GM23338 (cell line): ENCODE measurements around the gene CPXM1. TPM values are rescaled to one million over a fixed set of nuclear protein-coding genes. Genes with fewer than 3 reads are reported as not detected.
A peak's percentile ranks its signal among the peaks of the same experiment; 100 is the strongest.

Experiments used
- ATAC-seq: fragments of 200-7000 bp; cut with Tn5 transposase; 3 replicates; pipeline ENCODE4 v1.9.1; 2020
- DNase-seq: peaks from one replicate; pipeline ENCODE4 v3.0.0-alpha.2; 2015; ENCODE audit warnings: low spot score
- H2AFZ ChIP-seq: fragments of 200-600 bp; sonication (generic); 2 replicates; pipeline ENCODE4 v1.8.0; 2016; ENCODE audit warnings: antibody characterized with exemption, mild to moderate bottlenecking, moderate library complexity
- H3F3A ChIP-seq: fragments of 200-600 bp; sonication (generic); replicated peaks from 2 replicates; pipeline ENCODE4 v1.8.0; 2017; ENCODE audit warnings: antibody characterized with exemption, mixed run types, low read depth
- H3K27ac ChIP-seq: fragments of 200-600 bp; sonication (generic); 2 replicates; pipeline ENCODE4 v1.6.1; 2016; ENCODE audit warnings: low read depth
- H3K27me3 ChIP-seq: fragments of 200-600 bp; sonication (generic); 2 replicates; pipeline ENCODE4 v1.8.0; 2016; ENCODE audit warnings: mild to moderate bottlenecking, mixed run types, moderate library complexity; ENCODE audit not compliant: insufficient read depth
- H3K36me3 ChIP-seq: fragments of 200-600 bp; sonication (generic); 2 replicates; pipeline ENCODE4 v1.8.0; 2016; ENCODE audit warnings: mild to moderate bottlenecking; ENCODE audit not compliant: insufficient read depth
- H3K4me1 ChIP-seq: fragments of 200-600 bp; sonication (generic); 2 replicates; pipeline ENCODE4 v1.8.0; 2016; ENCODE audit warnings: mild to moderate bottlenecking, moderate library complexity; ENCODE audit not compliant: insufficient read depth
- H3K4me2 ChIP-seq: fragments of 200-600 bp; sonication (generic); 2 replicates; pipeline ENCODE4 v1.7.1; 2017; ENCODE audit warnings: mixed run types
- H3K4me3 ChIP-seq: fragments of 200-600 bp; sonication (generic); 2 replicates; pipeline ENCODE4 v1.6.1; 2016; ENCODE audit warnings: mixed run types
- H3K79me2 ChIP-seq: fragments of 200-600 bp; sonication (generic); replicated peaks from 2 replicates; pipeline ENCODE4 v1.8.0; 2017; ENCODE audit warnings: mild to moderate bottlenecking; ENCODE audit not compliant: insufficient read depth
- H3K9me2 ChIP-seq: fragments of 200-600 bp; sonication (generic); 2 replicates; pipeline ENCODE4 v1.8.0; 2017; ENCODE audit not compliant: insufficient read depth
- H4K20me1 ChIP-seq: fragments of 200-600 bp; sonication (generic); replicated peaks from 2 replicates; pipeline ENCODE4 v1.8.0; 2017; ENCODE audit warnings: mild to moderate bottlenecking; ENCODE audit not compliant: insufficient read depth
- H3K27ac Mint-ChIP-seq: 2 replicates; pipeline ENCODE4 v1.8.0; 2020; ENCODE audit warnings: inconsistent platforms, mild to moderate bottlenecking, moderate library complexity, mixed read lengths
- H3K27me3 Mint-ChIP-seq: 3 replicates; pipeline ENCODE4 v1.8.0; 2022; ENCODE audit warnings: low read depth, mild to moderate bottlenecking, moderate library complexity, mixed read lengths, inconsistent platforms; ENCODE audit not compliant: insufficient read depth, poor library complexity
- H3K36me3 Mint-ChIP-seq: 3 replicates; pipeline ENCODE4 v1.8.0; 2021; ENCODE audit warnings: low read depth, mild to moderate bottlenecking, inconsistent platforms, moderate library complexity, mixed read lengths
- H3K4me1 Mint-ChIP-seq: 3 replicates; pipeline ENCODE4 v1.8.0; 2020; ENCODE audit warnings: mild to moderate bottlenecking, inconsistent platforms, mixed read lengths
- H3K4me3 Mint-ChIP-seq: 3 replicates; pipeline ENCODE4 v1.8.0; 2021; ENCODE audit warnings: moderate library complexity, mild to moderate bottlenecking, inconsistent platforms, mixed read lengths
- H3K9me3 Mint-ChIP-seq: 3 replicates; pipeline ENCODE4 v1.8.0; 2020; ENCODE audit warnings: moderate library complexity, mild to moderate bottlenecking, inconsistent platforms, mixed read lengths
- CREB1 ChIP-seq: fragments of 250-450 bp; sonication (Bioruptor Pico); IDR thresholded peaks from 2 replicates; pipeline ENCODE4 v1.5.0; 2020; ENCODE audit warnings: low read depth, mild to moderate bottlenecking, moderate library complexity
- CTCF ChIP-seq, 2 experiments: fragments of 200-600 bp in 1 of 2; sonication (generic) in 1 of 2; conservative IDR thresholded peaks; 2 replicates each; pipeline versions ENCODE4 v1.5.1 to v1.6.1; 2016 to 2017; ENCODE audit warnings: antibody characterized with exemption in 2 of 2, low read depth in 2 of 2, mild to moderate bottlenecking in 2 of 2, moderate library complexity in 1 of 2
- ETS1 ChIP-seq: IDR thresholded peaks from 2 replicates; pipeline ENCODE4 v1.6.1; 2016; ENCODE audit warnings: antibody characterized with exemption
- EZH2 ChIP-seq: fragments of 200-600 bp; sonication (generic); IDR thresholded peaks from one replicate; pipeline ENCODE4 v1.8.0; 2017; ENCODE audit warnings: antibody characterized with exemption, mild to moderate bottlenecking, low read depth; ENCODE audit not compliant: unreplicated experiment
- EZH2phosphoT487 ChIP-seq: fragments of 200-600 bp; sonication (generic); IDR thresholded peaks from one replicate; pipeline ENCODE4 v1.8.1; 2018; ENCODE audit warnings: antibody characterized with exemption; ENCODE audit not compliant: unreplicated experiment
- JUNB ChIP-seq: IDR thresholded peaks from one replicate; pipeline ENCODE4 v1.6.1; 2016; ENCODE audit warnings: antibody characterized with exemption; ENCODE audit not compliant: unreplicated experiment
- NANOG ChIP-seq: IDR thresholded peaks from 2 replicates; pipeline ENCODE4 v1.6.1; 2016; ENCODE audit warnings: antibody characterized with exemption, borderline replicate concordance
- POLR2AphosphoS5 ChIP-seq: IDR thresholded peaks from 2 replicates; pipeline ENCODE4 v1.6.1; 2016; ENCODE audit warnings: antibody characterized with exemption, low read depth
- STAT1 ChIP-seq: IDR thresholded peaks from one replicate; pipeline ENCODE4 v1.6.1; 2016; ENCODE audit warnings: antibody characterized with exemption; ENCODE audit not compliant: unreplicated experiment
- ZNF114 ChIP-seq: fragments of 250-450 bp; sonication (Bioruptor Pico); IDR thresholded peaks from 2 replicates; pipeline ENCODE4 v1.5.0; 2020; ENCODE audit warnings: mild to moderate bottlenecking, moderate library complexity
- ZNF331 ChIP-seq: fragments of 250-450 bp; sonication (Bioruptor Pico); IDR thresholded peaks from 2 replicates; pipeline ENCODE4 v1.5.0; 2020; ENCODE audit warnings: low read depth, mild to moderate bottlenecking, moderate library complexity
- ZNF462 ChIP-seq: fragments of 250-450 bp; sonication (Bioruptor Pico); IDR thresholded peaks from 2 replicates; pipeline ENCODE4 v1.5.0; 2020; ENCODE audit warnings: mild to moderate bottlenecking, moderate library complexity
- polyA plus RNA-seq: library from polyadenylated mRNA; unstranded; fragments of >200 nt; fragmentation: Nextera tagmentation; extraction: Ambion mirVana; gene quantifications from 2 replicates; pipeline ENCODE4 v1.2.1, GENCODE V29; 2016
- total RNA-seq: library from RNA; depleted of rRNA; stranded (reverse); fragments of >200 nt; shearing (Covaris generic); gene quantifications from 2 replicates; pipeline ENCODE4 v1.2.3, GENCODE V29; 2014
- TF ChIP-seq, protein P1 (sequence below): IDR thresholded peaks from one replicate; pipeline ENCODE4 v1.6.1; 2018; ENCODE audit warnings: antibody characterized with exemption; ENCODE audit not compliant: unreplicated experiment

CPXM1 gene
- total and polyA plus RNA-seq, 2 experiments from 2014 or later, result 17.0 to 29.3 TPM

DNA sequence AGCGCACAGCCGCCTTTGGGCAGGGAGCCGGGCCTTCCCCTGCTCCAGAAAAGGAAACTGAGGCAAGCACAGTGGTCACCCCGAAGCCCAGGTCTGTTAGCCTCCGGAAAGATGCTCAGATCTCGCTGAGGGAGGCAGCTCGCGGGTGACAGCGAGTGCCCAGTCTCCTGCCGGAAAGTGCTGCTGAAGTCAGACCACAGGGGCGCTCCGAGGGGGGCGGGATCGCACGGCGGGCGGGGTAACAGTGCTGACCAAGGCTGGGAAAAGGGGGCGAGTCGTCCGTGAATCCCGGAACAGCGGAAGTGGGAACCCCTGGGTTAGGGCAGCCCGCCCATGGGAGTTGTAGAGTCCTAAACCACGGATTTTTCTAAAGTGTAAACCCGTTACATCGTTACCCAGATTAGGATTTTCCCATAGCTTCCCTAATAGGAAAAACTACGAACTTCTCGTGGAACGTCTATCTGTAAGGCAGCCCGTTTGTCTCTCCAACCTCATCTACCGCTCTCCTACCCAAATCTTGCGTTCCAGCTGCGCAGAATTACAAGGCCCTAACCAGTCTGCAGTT lies 40.6 kb upstream of the CPXM1 start:
- H3K27me3 ChIP-seq, result peaks cover 22% of the 10 kb centered on the region
- peaks cover 23% of the 10 kb centered on the region for H3K27me3 Mint-ChIP-seq
- H4K20me1 ChIP-seq, result no peaks in the 10 kb centered on the region
- H3K9me2 ChIP-seq, result no peaks in the 10 kb centered on the region
- H3K9me3 Mint-ChIP-seq, result peaks cover 5% of the 10 kb centered on the region; the same call in 2 of the 3 replicates
- TF ChIP-seq STAT1 (no peak), CREB1 (CRISPR knock-in tag) (no peak), ZNF462 (CRISPR knock-in tag) (no peak), NANOG (no peak), ZNF114 (CRISPR knock-in tag) (no peak), CTCF (conservative IDR thresholded peaks at IDR 0.05; ENCODE audit: low read depth in 2 of 2) (no peak), JUNB (no peak), EZH2 (no peak), EZH2phosphoT487 (no peak), POLR2AphosphoS5 (no peak), ZNF331 (CRISPR knock-in tag) (no peak), ETS1 (no peak)
- TF ChIP-seq, protein P1, sequence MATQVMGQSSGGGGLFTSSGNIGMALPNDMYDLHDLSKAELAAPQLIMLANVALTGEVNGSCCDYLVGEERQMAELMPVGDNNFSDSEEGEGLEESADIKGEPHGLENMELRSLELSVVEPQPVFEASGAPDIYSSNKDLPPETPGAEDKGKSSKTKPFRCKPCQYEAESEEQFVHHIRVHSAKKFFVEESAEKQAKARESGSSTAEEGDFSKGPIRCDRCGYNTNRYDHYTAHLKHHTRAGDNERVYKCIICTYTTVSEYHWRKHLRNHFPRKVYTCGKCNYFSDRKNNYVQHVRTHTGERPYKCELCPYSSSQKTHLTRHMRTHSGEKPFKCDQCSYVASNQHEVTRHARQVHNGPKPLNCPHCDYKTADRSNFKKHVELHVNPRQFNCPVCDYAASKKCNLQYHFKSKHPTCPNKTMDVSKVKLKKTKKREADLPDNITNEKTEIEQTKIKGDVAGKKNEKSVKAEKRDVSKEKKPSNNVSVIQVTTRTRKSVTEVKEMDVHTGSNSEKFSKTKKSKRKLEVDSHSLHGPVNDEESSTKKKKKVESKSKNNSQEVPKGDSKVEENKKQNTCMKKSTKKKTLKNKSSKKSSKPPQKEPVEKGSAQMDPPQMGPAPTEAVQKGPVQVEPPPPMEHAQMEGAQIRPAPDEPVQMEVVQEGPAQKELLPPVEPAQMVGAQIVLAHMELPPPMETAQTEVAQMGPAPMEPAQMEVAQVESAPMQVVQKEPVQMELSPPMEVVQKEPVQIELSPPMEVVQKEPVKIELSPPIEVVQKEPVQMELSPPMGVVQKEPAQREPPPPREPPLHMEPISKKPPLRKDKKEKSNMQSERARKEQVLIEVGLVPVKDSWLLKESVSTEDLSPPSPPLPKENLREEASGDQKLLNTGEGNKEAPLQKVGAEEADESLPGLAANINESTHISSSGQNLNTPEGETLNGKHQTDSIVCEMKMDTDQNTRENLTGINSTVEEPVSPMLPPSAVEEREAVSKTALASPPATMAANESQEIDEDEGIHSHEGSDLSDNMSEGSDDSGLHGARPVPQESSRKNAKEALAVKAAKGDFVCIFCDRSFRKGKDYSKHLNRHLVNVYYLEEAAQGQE, result no peak
- peak overlapping the region; percentile 80 for H2AFZ ChIP-seq
- peaks cover 4% of the 10 kb centered on the region for H3K36me3 Mint-ChIP-seq
- ATAC-seq (peak; percentile 56), DNase-seq (peak; percentile 65)
- no peaks in the 10 kb centered on the region for H3K79me2 ChIP-seq
- peak overlapping the region; percentile 80 for H3K4me3 ChIP-seq
- H3K4me3 Mint-ChIP-seq, result peak overlapping the region; percentile 79
- peak overlapping the region; percentile 92 for H3K4me2 ChIP-seq
- peaks cover 5% of the 10 kb centered on the region for H3K4me1 Mint-ChIP-seq
- H3K4me1 ChIP-seq, result no peaks in the 10 kb centered on the region
- H3K27ac Mint-ChIP-seq, result no peak overlapping the region
- no peaks in the 10 kb centered on the region for H3K36me3 ChIP-seq
- H3F3A ChIP-seq, result no peaks in the 10 kb centered on the region
- no peak overlapping the region for H3K27ac ChIP-seq
